A549 (cell line): ENCODE data around the gene PEX26. TPM values are rescaled to one million over a fixed set of nuclear protein-coding genes. Genes with fewer than 3 reads are reported as not detected.

Source experiments
- ATAC-seq, 2 experiments: fragments of 200-7000 bp in 1 of 2; fragments of >200 bp in 1 of 2; cut with Nextera tagmentation in 1 of 2; cut with Tn5 transposase in 1 of 2; 3 replicates each; pipeline versions ENCODE4 v1.8.0 to v1.9.1; 2018 to 2020; ENCODE audit warnings: mild to moderate bottlenecking in 1 of 2, moderate library complexity in 1 of 2
- CTCF ChIA-PET: fragments of 300-600 bp; sonication (Branson Sonifier 250); formaldehyde crosslinking; extraction: SDS; loops from one replicate; lab custom pipeline; 2021; ENCODE audit warnings: antibody characterized with exemption, inconsistent platforms; lab: Yijun Ruan, JAX
- POLR2A ChIA-PET: fragments of 350-600 bp; formaldehyde crosslinking; extraction: SDS; loops from one replicate; lab custom pipeline; 2021; ENCODE audit warnings: antibody characterized with exemption, inconsistent platforms; lab: Yijun Ruan, JAX
- DNase-seq, 2 experiments: peaks; one replicate each; pipeline versions ENCODE4 v3.0.0 to v3.0.0-alpha.2; 2011 to 2016; ENCODE audit warnings: low read depth in 1 of 2, low spot score in 1 of 2
- FAIRE-seq: peaks from 2 replicates; lab custom pipeline; 2011; peaks lifted over from hg19 to GRCh38; lab: Jason Lieb, UNC
- H3K27ac ChIP-seq, 2 experiments: fragments of >200 bp; sonication (Bioruptor Twin); formaldehyde crosslinking; 3 replicates each; pipeline ENCODE4 v1.5.1; 2016 to 2017
- H3K4me1 ChIP-seq: fragments of >200 bp; sonication (Bioruptor Twin); formaldehyde crosslinking; 3 replicates; pipeline ENCODE4 v1.6.1; 2016
- H3K4me2 ChIP-seq: fragments of >200 bp; sonication (Bioruptor Twin); formaldehyde crosslinking; 3 replicates; pipeline ENCODE4 v1.6.1; 2016
- H3K4me3 ChIP-seq: fragments of >200 bp; sonication (Bioruptor Twin); formaldehyde crosslinking; 3 replicates; pipeline ENCODE4 v1.5.1; 2016
- H3K9me3 ChIP-seq: fragments of >200 bp; sonication (Bioruptor Twin); formaldehyde crosslinking; 3 replicates; pipeline ENCODE4 v1.6.1; 2016
- CBX8 ChIP-seq: fragments of 200-600 bp; sonication (generic); IDR thresholded peaks from 2 replicates; pipeline ENCODE4 v1.6.1; 2016
- CHD2 ChIP-seq: fragments of 150-350 bp; IDR thresholded peaks from 2 replicates; pipeline ENCODE4 v1.6.1; 2014; ENCODE audit warnings: low read length; ENCODE audit not compliant: partially characterized antibody
- EHF ChIP-seq: fragments of 250-450 bp; sonication (Bioruptor Pico); IDR thresholded peaks from 2 replicates; pipeline ENCODE4 v1.5.0; 2020; ENCODE audit warnings: mild to moderate bottlenecking
- EP300 ChIP-seq, 2 experiments: fragments of >200 bp; sonication (Bioruptor Twin); formaldehyde crosslinking; IDR thresholded peaks; 2 replicates in 1 of 2; 3 replicates in 1 of 2; pipeline ENCODE4 v1.6.1; 2016 to 2017
- FOSB ChIP-seq: fragments of 250-450 bp; sonication (Bioruptor Pico); IDR thresholded peaks from 2 replicates; pipeline ENCODE4 v1.5.0; 2020; ENCODE audit warnings: mild to moderate bottlenecking, moderate library complexity
- HEYL ChIP-seq: fragments of 250-450 bp; sonication (Bioruptor Pico); IDR thresholded peaks from 2 replicates; pipeline ENCODE4 v1.8.0; 2021; ENCODE audit warnings: mild to moderate bottlenecking, moderate library complexity
- HOXB13 ChIP-seq: fragments of 250-450 bp; sonication (Bioruptor Pico); IDR thresholded peaks from 2 replicates; pipeline ENCODE4 v1.5.0; 2020; ENCODE audit warnings: low read depth, mild to moderate bottlenecking, moderate library complexity
- JUN ChIP-seq, 2 experiments: fragments of >200 bp; sonication (Bioruptor Twin); formaldehyde crosslinking; IDR thresholded peaks; 2 replicates in 1 of 2; 3 replicates in 1 of 2; pipeline ENCODE4 v1.6.1; 2016 to 2017
- JUNB ChIP-seq: fragments of >200 bp; sonication (Bioruptor Twin); formaldehyde crosslinking; IDR thresholded peaks from 2 replicates; pipeline ENCODE4 v1.6.1; 2016
- KDM5A ChIP-seq: fragments of 200-600 bp; sonication (generic); IDR thresholded peaks from 2 replicates; pipeline ENCODE4 v1.6.1; 2016; ENCODE audit warnings: antibody characterized with exemption, mild to moderate bottlenecking
- NFE2L2 ChIP-seq: fragments of 150-350 bp; conservative IDR thresholded peaks from 2 replicates; pipeline ENCODE4 v1.6.1; 2014; ENCODE audit warnings: low read length
- NPAS2 ChIP-seq: fragments of 250-450 bp; sonication (Bioruptor Pico); IDR thresholded peaks from 2 replicates; pipeline ENCODE4 v1.8.0; 2022; ENCODE audit warnings: mild to moderate bottlenecking, moderate library complexity, borderline replicate concordance
- NR3C1 ChIP-seq: fragments of >200 bp; sonication (Bioruptor Twin); formaldehyde crosslinking; IDR thresholded peaks from 3 replicates; pipeline ENCODE4 v1.6.1; 2017
- POLR2A ChIP-seq: IDR thresholded peaks from 2 replicates; pipeline ENCODE4 v1.6.1; 2012; ENCODE audit warnings: mild to moderate bottlenecking, low read length
- POLR2AphosphoS2 ChIP-seq: conservative IDR thresholded peaks from 2 replicates; pipeline ENCODE4 v1.6.1; 2012; ENCODE audit warnings: low read length, improper control_type of control experiment, inconsistent platforms
- RAD21 ChIP-seq, 2 experiments: fragments of >200 bp in 1 of 2; sonication (Bioruptor Twin) in 1 of 2; formaldehyde crosslinking in 1 of 2; IDR thresholded peaks in 1 of 2; conservative IDR thresholded peaks in 1 of 2; 2 replicates in 1 of 2; 3 replicates in 1 of 2; pipeline ENCODE4 v1.6.1; 2012 to 2018; ENCODE audit warnings: inconsistent platforms in 1 of 2
- RARB ChIP-seq: fragments of 250-450 bp; sonication (Bioruptor Pico); IDR thresholded peaks from 2 replicates; pipeline ENCODE4 v1.8.0; 2021; ENCODE audit warnings: mild to moderate bottlenecking, moderate library complexity
- REST ChIP-seq: fragments of 200-600 bp; sonication (generic); IDR thresholded peaks from 2 replicates; pipeline ENCODE4 v1.6.1; 2016; ENCODE audit warnings: antibody characterized with exemption, mild to moderate bottlenecking, moderate library complexity
- RFX5 ChIP-seq: fragments of 450-650 bp; IDR thresholded peaks from 2 replicates; pipeline ENCODE4 v1.7.1; 2014; ENCODE audit warnings: antibody characterized with exemption, mild to moderate bottlenecking, moderate library complexity
- TP53 ChIP-seq: fragments of 250-450 bp; sonication (Bioruptor Pico); IDR thresholded peaks from 2 replicates; pipeline ENCODE4 v1.5.0; 2021; ENCODE audit warnings: mild to moderate bottlenecking, moderate library complexity
- ZC3H11A ChIP-seq: fragments of 450-650 bp; IDR thresholded peaks from 2 replicates; pipeline ENCODE4 v1.6.1; 2014; ENCODE audit warnings: antibody characterized with exemption, mild to moderate bottlenecking
- ZFP36 ChIP-seq: fragments of 450-650 bp; IDR thresholded peaks from 2 replicates; pipeline ENCODE4 v1.6.1; 2014; ENCODE audit warnings: borderline replicate concordance; ENCODE audit not compliant: partially characterized antibody
- ZNF302 ChIP-seq: fragments of 250-450 bp; sonication (Bioruptor Pico); IDR thresholded peaks from 2 replicates; pipeline ENCODE4 v1.9.0; 2021; ENCODE audit warnings: inconsistent platforms, mild to moderate bottlenecking, moderate library complexity
- WGBS: methylation state at CpG from one replicate; pipeline ENCODE4 v1.1.6; 2017; ENCODE audit errors: missing lambda C conversion rate; 5-methylcytosine and 5-hydroxymethylcytosine counted together
- polyA plus RNA-seq, 4 experiments: library from polyadenylated mRNA; depleted of rRNA in 3 of 4; stranded (reverse); fragments of >200 nt; fragmentation: RNase III in 1 of 4; extraction: RNeasy Plus Mini Kit Qiagen cat#74134 plus additional on column Dnase treatment in 1 of 4; gene quantifications; 2 replicates in 3 of 4; 3 replicates in 1 of 4; pipeline ENCODE4 v1.2.3, GENCODE V29; 2011 to 2017
- TF ChIP-seq, protein P1 (sequence below): fragments of >200 bp; sonication (Bioruptor Twin); formaldehyde crosslinking; IDR thresholded peaks from 3 replicates; pipeline ENCODE4 v1.5.1; 2016
- TF ChIP-seq, protein P2 (sequence below): fragments of 450-650 bp; IDR thresholded peaks from 2 replicates; pipeline ENCODE4 v1.6.1; 2014; ENCODE audit warnings: antibody characterized with exemption
- TF ChIP-seq, protein P3 (sequence below): IDR thresholded peaks from 2 replicates; pipeline ENCODE4 v1.6.1; 2012

The PEX26 gene
- polyA plus RNA-seq, 2 of the 4 experiments (the other 2 are of a cell fraction) = 11.8 to 12.4 TPM

DNA sequence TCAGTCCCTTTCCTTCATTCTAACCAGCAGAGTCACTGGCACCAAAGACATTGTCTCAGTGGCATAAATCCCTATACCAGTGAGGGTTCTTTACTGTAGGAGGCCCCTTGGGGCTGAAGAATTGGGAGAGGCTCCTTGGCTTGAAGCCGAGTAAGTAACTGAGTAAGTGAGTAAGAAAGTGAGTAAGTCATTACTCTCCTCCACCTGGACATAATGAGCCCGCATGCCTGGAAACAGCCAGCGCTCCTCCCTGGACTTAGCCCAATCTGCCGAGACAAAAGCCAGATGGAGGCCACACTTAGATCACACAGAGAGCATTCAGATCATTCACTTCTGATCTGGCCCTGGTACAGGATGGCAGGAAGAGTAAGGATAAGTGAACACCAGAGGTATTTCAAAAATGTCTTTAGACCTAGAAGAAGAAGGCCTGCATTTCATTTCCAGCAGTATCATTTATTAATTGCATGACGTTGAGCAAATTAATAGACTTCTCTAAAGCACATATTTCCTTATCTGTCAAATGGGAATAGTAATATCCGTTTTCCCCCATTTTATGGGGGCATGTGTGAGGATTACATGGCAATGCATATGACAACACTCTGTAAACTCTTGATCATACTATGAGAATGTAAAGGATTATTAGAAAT, 45.2 kb upstream of the PEX26 start:
- peaks cover 57% of the 10 kb centered on the region for H3K4me1 ChIP-seq
- POLR2A ChIA-PET = no interaction called here
- no peak for FAIRE-seq

GRCh38 chr22:18033204-18033998, 44.4 kb upstream of the PEX26 start:
- Histone ChIP-seq H3K4me2 (peak overlapping the region; percentile 79), H3K4me1 (peaks cover 64% of the 10 kb centered on the region), H3K9me3 (no peaks in the 10 kb centered on the region), H3K4me3 (no peak overlapping the region)
- FAIRE-seq (no peak), ATAC-seq (no peak), DNase-seq (no peak)
- ChIA-PET POLR2A (no interaction called here), CTCF (interaction anchor here (2.1 to 4.6 kb wide), 2 partner anchors 10 to 43 kb away, joined by 9 to 31 read pairs; partner anchors contain the start of gene MICAL3)
- 86% methylated on average over 6 of the region's 6 CpGs for WGBS
- TF ChIP-seq CBX8 (no peak), RFX5 (no peak), HOXB13 (CRISPR knock-in tag) (no peak), EP300 (IDR thresholded peaks at IDR 0.05) (no peak), KDM5A (no peak), REST (no peak), RARB (CRISPR knock-in tag) (no peak), FOSB (CRISPR knock-in tag) (no peak)
- TF ChIP-seq, all 56 proteins: peak for 0
- H3K27ac ChIP-seq = peak overlapping the region; percentile 85 to 91

More for the DNA sequence above, 45.2 kb upstream of the PEX26 start:
- H3K4me3 ChIP-seq = no peak overlapping the region
- WGBS = 11% methylated on average over 6 of the region's 6 CpGs
- H3K9me3 ChIP-seq = no peaks in the 10 kb centered on the region
- peak in 1 of 2 experiments; percentile 48 for DNase-seq
- peak overlapping the region; percentile 79 for H3K4me2 ChIP-seq
- ATAC-seq = peak in 1 of 2 experiments; percentile 68; a peak in 5 of 6 replicates
- CTCF ChIA-PET = interaction anchor here (2.1 to 4.6 kb wide), 2 partner anchors 9 to 44 kb away, joined by 9 to 31 read pairs; partner anchors contain the start of gene MICAL3
- H3K27ac ChIP-seq = peak overlapping the region; percentile 85 to 91
- TF ChIP-seq JUN (IDR thresholded peaks at IDR 0.05) (0 out of 5 replicates have a peak, but pooled peaks have one; percentile 8 to 13), HEYL (CRISPR knock-in tag) (no peak), JUNB (0 out of 2 replicates have a peak, but pooled peaks have one; percentile 32)
- TF ChIP-seq, protein P1, sequence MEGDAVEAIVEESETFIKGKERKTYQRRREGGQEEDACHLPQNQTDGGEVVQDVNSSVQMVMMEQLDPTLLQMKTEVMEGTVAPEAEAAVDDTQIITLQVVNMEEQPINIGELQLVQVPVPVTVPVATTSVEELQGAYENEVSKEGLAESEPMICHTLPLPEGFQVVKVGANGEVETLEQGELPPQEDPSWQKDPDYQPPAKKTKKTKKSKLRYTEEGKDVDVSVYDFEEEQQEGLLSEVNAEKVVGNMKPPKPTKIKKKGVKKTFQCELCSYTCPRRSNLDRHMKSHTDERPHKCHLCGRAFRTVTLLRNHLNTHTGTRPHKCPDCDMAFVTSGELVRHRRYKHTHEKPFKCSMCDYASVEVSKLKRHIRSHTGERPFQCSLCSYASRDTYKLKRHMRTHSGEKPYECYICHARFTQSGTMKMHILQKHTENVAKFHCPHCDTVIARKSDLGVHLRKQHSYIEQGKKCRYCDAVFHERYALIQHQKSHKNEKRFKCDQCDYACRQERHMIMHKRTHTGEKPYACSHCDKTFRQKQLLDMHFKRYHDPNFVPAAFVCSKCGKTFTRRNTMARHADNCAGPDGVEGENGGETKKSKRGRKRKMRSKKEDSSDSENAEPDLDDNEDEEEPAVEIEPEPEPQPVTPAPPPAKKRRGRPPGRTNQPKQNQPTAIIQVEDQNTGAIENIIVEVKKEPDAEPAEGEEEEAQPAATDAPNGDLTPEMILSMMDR = no peak

DNA sequence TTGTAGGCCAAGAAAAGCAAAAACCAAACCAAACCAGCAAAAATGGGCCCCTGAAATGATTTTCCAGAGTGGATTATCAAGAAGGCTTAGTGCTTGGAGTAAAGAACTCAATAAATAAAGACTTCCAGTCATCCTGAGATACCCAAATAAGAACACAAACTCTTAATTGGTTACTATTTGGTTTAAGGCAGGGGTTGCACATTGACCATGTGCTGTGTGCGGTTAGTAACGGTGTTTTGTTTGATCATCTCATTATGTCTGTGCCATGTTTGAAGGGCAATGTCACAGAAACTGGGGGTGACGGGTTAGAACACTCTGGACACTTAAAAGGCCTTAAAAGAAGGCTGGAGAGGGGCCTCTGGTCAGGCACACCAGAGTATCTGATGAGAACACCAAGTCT, 43.7 kb upstream of the PEX26 start:
- peaks cover 64% of the 10 kb centered on the region for H3K4me1 ChIP-seq
- WGBS = 97% methylated on average over 3 of the region's 3 CpGs
- peak overlapping the region; percentile 85 to 91 for H3K27ac ChIP-seq
- POLR2A ChIA-PET = no interaction called here
- no peak for ATAC-seq
- peak overlapping the region; percentile 79; the same call in 2 of the 3 replicates for H3K4me2 ChIP-seq
- H3K4me3 ChIP-seq = no peak overlapping the region
- CTCF ChIA-PET = interaction anchor here (2.1 to 4.6 kb wide), 2 partner anchors 10 to 42 kb away, joined by 9 to 31 read pairs; partner anchors contain the start of gene MICAL3
- no peaks in the 10 kb centered on the region for H3K9me3 ChIP-seq
- no peak for DNase-seq
- no peak for FAIRE-seq
- TF ChIP-seq NFE2L2 (no peak), ZFP36 (no peak), RFX5 (no peak), CHD2 (no peak), POLR2AphosphoS2 (no peak), POLR2A (no peak), NPAS2 (CRISPR knock-in tag) (no peak), RAD21 (conservative IDR thresholded peaks at IDR 0.05 in 1 of 2, IDR thresholded peaks at IDR 0.05 in 1 of 2) (no peak), EHF (no peak), RARB (CRISPR knock-in tag) (no peak), NR3C1 (no peak), ZC3H11A (no peak), ZNF302 (CRISPR knock-in tag) (no peak), TP53 (CRISPR knock-in tag) (no peak), HEYL (CRISPR knock-in tag) (no peak)
- TF ChIP-seq, protein P2, sequence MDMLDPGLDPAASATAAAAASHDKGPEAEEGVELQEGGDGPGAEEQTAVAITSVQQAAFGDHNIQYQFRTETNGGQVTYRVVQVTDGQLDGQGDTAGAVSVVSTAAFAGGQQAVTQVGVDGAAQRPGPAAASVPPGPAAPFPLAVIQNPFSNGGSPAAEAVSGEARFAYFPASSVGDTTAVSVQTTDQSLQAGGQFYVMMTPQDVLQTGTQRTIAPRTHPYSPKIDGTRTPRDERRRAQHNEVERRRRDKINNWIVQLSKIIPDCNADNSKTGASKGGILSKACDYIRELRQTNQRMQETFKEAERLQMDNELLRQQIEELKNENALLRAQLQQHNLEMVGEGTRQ = no peak
- TF ChIP-seq, protein P3, sequence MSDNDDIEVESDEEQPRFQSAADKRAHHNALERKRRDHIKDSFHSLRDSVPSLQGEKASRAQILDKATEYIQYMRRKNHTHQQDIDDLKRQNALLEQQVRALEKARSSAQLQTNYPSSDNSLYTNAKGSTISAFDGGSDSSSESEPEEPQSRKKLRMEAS = no peak
